ENCODE measurements around the gene TRIM29. TPM values are rescaled to one million over a fixed set of nuclear protein-coding genes. Genes with fewer than 3 reads are reported as not detected.

The TRIM29 gene
- total and polyA plus RNA-seq, 2 donors: 19.4 to 92.0 TPM

DNA sequence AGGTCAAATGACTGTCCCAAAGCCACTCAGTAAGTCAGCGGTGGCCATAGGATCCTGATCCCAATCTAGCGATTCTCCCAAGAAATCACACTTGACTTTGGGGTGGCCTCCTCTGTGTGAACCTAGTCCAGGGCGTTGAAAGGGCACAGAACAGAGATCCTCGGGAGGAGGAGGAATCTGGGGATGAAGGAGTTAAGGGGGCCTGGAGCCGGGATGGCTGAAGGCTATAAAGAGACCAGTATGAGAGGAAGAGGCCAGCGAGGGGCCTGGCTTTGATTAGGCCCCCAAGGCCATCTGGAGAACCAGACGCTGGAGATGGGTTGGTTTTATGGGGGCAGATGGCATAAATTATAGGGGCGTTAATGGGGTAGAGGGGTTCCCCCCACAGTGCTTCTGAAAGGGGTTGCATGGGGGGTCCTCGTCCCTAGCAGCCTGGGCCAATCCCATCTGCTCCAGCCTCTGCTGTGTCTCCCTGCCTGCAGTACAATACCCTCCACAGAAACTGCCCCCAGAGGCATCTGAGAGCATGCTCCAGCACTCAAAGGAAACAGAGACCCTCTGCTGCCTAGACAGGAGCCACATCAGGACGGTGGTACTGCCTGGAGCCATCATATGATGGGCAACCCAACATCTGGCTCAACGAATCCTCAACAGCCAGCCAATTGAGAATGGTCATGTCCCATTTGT lies 35.2 kb upstream of the TRIM29 start:
- Histone ChIP-seq H3K4me3 (ENCODE audit: low read length in 2 of 2) (no peak overlapping the region), H3K4me1 (ENCODE audit: control insufficient read depth in 2 of 2, insufficient read depth in 2 of 2, low read length in 2 of 2) (peaks cover 0 to 6% of the 10 kb centered on the region in 2 donors), H3K27ac (ENCODE audit: low read depth in 1 of 2, low read length in 1 of 2) (no peak overlapping the region), H3K27me3 (ENCODE audit: control insufficient read depth in 2 of 2, insufficient read depth in 1 of 2, low read length in 1 of 2) (peaks cover 13 to 58% of the 10 kb centered on the region in 2 donors), H3K9me3 (ENCODE audit: control insufficient read depth in 2 of 2, insufficient read depth in 1 of 2, low read length in 1 of 2) (no peaks in the 10 kb centered on the region), H3K36me3 (ENCODE audit: control insufficient read depth in 2 of 2, insufficient read depth in 2 of 2, low read length in 1 of 2) (no peaks in the 10 kb centered on the region)
- DNase-seq (ENCODE audit: low read depth in 6 of 9, low spot score in 9 of 9): no peak
- whole genome bisulfite sequencing: 78% methylated on average over 11 of the region's 11 CpGs

DNA sequence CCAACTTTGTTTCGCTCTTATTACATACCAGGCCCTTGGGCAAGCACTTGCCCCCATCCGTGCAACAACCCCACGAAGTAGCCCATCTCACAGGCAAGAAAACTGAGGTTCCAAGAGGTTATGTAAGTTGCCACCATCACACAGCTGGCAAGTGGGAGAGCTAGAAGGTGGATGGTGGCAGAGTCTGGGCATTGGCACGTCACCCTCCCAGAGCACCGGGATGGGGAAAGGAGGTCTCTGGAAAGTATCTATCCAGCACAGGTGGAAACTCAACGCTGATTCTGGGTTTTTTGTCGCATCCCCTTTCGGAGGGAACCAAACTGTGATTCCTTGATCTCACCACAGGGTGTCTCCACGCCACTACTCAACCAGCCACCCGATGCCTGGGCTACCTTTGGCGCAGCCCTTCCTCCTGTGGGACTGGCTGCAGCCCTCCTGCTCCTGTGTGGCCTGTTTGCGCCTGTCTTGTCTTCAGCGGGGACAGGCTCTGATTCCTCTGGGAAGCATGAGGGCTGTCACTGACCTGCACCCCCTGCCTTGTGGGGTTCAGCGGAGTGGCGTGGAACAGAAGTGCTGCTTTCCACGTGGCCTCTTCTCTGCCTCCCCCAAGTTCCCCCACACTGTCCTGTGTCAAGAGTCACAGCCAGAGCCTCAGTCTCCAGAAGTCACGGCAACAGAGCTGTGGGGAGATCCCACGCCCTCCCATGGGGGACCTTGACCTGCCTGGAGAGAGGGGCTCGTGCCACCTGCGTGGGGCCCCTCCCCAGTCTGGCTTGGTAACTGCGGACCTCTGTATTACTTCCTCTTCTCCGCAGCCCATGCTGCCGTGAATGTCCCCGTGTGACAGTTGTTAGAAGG lies 34.4 kb upstream of the TRIM29 start:
- Histone ChIP-seq H3K9me3 (ENCODE audit: control insufficient read depth in 2 of 2, insufficient read depth in 1 of 2, low read length in 1 of 2) (no peaks in the 10 kb centered on the region), H3K4me1 (ENCODE audit: control insufficient read depth in 2 of 2, insufficient read depth in 2 of 2, low read length in 2 of 2) (peaks cover 0 to 6% of the 10 kb centered on the region in 2 donors), H3K27me3 (ENCODE audit: control insufficient read depth in 2 of 2, insufficient read depth in 1 of 2, low read length in 1 of 2) (peaks cover 16 to 67% of the 10 kb centered on the region in 2 donors), H3K27ac (ENCODE audit: low read depth in 1 of 2, low read length in 1 of 2) (no peak overlapping the region), H3K36me3 (ENCODE audit: control insufficient read depth in 2 of 2, insufficient read depth in 2 of 2, low read length in 1 of 2) (no peaks in the 10 kb centered on the region), H3K4me3 (ENCODE audit: low read length in 2 of 2) (no peak overlapping the region)
- 15% methylated on average over 24 of the region's 24 CpGs for WGBS
- peak in 4 of 9 donors; percentile 9 to 47 (median 25) for DNase-seq (ENCODE audit: low read depth in 6 of 9, low spot score in 9 of 9)

DNA sequence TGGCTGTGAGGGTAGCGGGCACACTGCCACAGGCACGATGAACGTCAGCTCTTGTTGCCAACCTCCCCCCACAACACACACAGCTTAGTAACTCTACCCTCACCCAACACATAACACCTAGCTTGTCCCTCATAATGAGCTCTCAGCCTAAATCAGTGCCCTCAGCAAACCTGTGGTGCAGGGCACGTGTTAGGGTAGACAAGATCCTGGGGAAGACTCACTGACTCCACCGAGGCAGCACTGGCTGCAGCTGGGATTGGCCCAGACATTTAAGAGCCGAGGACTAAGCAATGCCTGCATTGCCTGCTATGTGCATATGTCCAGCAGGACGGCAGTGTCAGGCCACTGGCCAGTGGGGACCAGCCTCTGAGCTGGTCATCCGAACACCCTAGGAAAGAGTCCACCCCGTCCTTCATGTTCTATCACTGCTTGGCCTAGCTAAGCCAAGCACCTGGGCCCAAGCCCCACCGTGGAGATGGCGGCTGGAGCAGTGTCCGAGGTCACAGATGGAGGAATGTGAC lies 32.9 kb upstream of the TRIM29 start:
- WGBS: 96% methylated on average over 12 of the region's 12 CpGs
- H3K36me3 ChIP-seq (ENCODE audit: control insufficient read depth in 2 of 2, insufficient read depth in 2 of 2, low read length in 1 of 2): no peaks in the 10 kb centered on the region
- no peaks in the 10 kb centered on the region for H3K9me3 ChIP-seq (ENCODE audit: control insufficient read depth in 2 of 2, insufficient read depth in 1 of 2, low read length in 1 of 2)
- H3K4me3 ChIP-seq (ENCODE audit: low read length in 2 of 2): no peak overlapping the region
- H3K27me3 ChIP-seq (ENCODE audit: control insufficient read depth in 2 of 2, insufficient read depth in 1 of 2, low read length in 1 of 2): peaks cover 16 to 76% of the 10 kb centered on the region in 2 donors
- H3K27ac ChIP-seq (ENCODE audit: low read depth in 1 of 2, low read length in 1 of 2): no peak overlapping the region
- DNase-seq (ENCODE audit: low read depth in 6 of 9, low spot score in 9 of 9): no peak
- peaks cover 0 to 6% of the 10 kb centered on the region in 2 donors for H3K4me1 ChIP-seq (ENCODE audit: control insufficient read depth in 2 of 2, insufficient read depth in 2 of 2, low read length in 2 of 2)

DNA sequence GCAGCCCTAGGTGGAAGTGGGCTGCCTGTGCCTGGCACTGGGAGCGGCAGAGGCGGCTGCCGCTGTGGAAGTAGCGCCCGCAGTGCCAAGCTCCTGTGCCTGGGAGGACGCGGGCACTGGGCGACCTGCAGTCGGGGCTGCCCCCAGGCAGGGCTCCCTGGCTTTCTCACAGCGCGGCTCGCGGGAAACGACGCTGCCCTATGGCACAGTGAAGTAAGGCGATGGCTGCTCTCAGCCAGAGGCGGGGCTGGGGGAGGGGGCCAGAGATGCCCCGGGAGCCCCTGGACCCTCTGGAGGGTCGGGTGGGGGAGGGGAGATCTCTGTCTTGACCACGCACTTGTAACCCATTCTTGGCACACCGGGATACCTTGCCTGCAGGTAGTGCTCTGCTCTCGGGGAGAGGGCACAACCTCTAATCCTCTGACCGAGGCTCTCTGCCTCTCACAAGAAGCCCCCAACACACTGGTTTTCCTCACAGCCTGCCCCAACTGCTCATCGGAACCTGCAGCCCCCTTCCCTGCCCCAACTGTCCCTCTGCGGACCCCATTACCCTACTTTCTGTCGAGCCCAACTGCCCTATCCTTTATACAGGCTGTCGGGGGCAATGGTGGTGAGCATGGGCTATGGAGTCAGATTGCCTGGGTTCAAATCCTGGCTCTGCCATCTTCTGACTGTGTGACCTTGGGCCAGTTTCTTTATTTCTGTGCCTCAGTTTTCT lies 32.2 kb upstream of the TRIM29 start:
- DNase-seq (ENCODE audit: low read depth in 6 of 9, low spot score in 9 of 9): no peak
- Histone ChIP-seq H3K36me3 (ENCODE audit: control insufficient read depth in 2 of 2, insufficient read depth in 2 of 2, low read length in 1 of 2) (no peaks in the 10 kb centered on the region), H3K27ac (ENCODE audit: low read depth in 1 of 2, low read length in 1 of 2) (no peak overlapping the region), H3K27me3 (ENCODE audit: control insufficient read depth in 2 of 2, insufficient read depth in 1 of 2, low read length in 1 of 2) (peaks cover 16 to 76% of the 10 kb centered on the region in 2 donors), H3K4me1 (ENCODE audit: control insufficient read depth in 2 of 2, insufficient read depth in 2 of 2, low read length in 2 of 2) (peaks cover 0 to 6% of the 10 kb centered on the region in 2 donors), H3K9me3 (ENCODE audit: control insufficient read depth in 2 of 2, insufficient read depth in 1 of 2, low read length in 1 of 2) (no peaks in the 10 kb centered on the region), H3K4me3 (ENCODE audit: low read length in 2 of 2) (no peak overlapping the region)
- 60% methylated on average over 27 of the region's 27 CpGs for WGBS

DNA sequence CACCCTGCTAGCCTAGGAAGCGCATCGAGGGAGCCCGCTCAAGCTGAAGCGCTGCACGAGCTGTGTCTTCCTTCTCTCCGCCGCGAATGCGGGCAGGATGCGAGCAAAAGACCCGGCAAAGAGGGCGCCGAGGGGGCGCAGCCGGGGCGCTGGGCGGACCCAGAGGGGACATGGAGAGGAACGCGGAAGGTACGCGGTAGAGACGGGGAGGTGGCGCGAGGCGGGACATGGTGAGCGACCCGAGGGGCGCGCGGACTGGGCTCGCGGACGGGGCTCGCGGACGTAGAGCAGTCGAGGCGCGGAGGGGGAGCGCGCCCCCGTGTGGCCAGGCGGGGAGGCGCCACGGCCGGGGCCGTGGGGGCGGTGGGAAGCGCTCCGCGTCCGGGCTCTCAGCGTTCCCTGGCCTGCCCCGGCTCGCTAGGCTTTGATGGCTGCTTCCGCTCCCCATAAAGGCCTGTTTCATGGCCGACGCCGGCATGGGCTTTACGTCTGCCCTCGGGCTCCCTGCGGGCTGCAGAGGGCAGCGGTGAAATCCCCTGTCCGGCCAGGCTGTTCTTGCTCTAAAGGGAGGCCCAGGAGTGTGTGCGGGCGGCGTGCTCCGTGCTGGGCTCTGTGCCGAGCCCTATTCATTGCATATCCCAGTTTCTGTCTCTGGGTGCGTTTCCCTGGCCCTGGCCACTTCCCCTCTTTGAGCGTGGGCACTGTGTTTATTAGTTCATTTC lies 31.2 kb upstream of the TRIM29 start:
- Histone ChIP-seq H3K4me3 (ENCODE audit: low read length in 2 of 2) (peak overlapping the region in 1 of 2 donors; percentile 3), H3K9me3 (ENCODE audit: control insufficient read depth in 2 of 2, insufficient read depth in 1 of 2, low read length in 1 of 2) (no peaks in the 10 kb centered on the region), H3K27me3 (ENCODE audit: control insufficient read depth in 2 of 2, insufficient read depth in 1 of 2, low read length in 1 of 2) (peaks cover 16 to 76% of the 10 kb centered on the region in 2 donors), H3K27ac (ENCODE audit: low read depth in 1 of 2, low read length in 1 of 2) (no peak overlapping the region), H3K36me3 (ENCODE audit: control insufficient read depth in 2 of 2, insufficient read depth in 2 of 2, low read length in 1 of 2) (no peaks in the 10 kb centered on the region), H3K4me1 (ENCODE audit: control insufficient read depth in 2 of 2, insufficient read depth in 2 of 2, low read length in 2 of 2) (peaks cover 0 to 6% of the 10 kb centered on the region in 2 donors)
- WGBS: 2% methylated on average over 71 of the region's 71 CpGs
- DNase-seq (ENCODE audit: low read depth in 6 of 9, low spot score in 9 of 9): peak in 8 of 9 donors; percentile 29 to 66 (median 44)

DNA sequence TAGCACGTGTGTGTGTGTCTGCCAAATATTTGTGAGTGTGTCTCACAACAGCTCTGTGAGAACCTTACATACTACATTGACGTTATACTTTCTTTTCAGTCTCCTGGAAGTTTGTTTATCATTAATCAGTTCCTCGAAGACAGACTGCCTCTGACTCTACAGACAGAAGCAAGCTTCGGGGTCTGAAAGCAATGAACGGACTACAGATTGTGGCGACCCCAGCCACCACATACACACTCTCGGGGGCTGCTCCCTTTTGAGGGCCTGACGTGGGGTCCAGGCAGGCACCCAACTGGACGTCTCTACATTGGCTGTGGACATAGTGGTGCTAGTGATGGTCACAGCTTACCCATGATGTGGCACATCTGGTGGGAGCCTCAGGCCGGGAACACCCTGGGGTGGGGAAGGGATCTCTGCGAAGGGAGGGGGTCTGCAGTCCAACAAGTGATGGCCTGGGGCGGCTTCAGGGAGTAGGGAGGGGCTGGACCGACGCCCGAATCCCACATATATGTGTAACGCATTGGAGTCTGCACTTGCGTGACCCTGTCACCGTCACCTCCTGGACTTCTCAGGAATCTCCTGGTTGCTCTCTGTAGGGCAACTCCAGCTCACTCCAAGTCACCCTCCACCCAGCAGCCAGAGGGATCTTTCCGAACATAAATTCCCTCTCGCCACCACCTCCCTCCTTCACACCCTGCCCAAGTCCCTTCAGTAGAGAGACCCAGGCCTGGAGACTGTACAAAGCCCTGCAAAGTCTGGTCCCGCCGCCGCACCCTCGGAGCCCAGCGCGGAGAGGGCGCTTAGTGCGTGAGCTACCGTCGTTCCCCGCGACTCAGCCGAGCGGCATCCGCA lies 30.4 kb upstream of the TRIM29 start:
- peaks cover 16 to 70% of the 10 kb centered on the region in 2 donors for H3K27me3 ChIP-seq (ENCODE audit: control insufficient read depth in 2 of 2, insufficient read depth in 1 of 2, low read length in 1 of 2)
- DNase-seq (ENCODE audit: low read depth in 6 of 9, low spot score in 9 of 9): no peak

DNA sequence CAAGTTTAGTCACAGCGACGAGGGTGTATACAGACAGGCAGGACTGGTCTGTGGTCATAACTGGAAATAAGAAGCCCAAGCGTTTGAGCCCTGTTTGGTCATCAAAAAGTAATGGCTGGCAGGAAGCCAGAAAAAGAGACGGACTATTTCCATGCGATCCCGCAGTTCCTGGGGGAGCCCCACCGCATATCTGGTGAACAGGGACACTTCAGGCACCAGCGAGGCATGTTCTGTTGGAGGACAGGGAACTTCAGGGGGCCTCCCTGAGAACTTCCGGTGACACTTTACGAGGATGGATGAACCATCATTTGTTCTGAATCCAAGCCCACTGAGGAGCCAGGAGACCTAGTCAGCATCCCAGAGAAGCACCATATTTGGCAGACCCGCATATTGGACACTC lies 29.7 kb upstream of the TRIM29 start:
- DNase-seq (ENCODE audit: low read depth in 6 of 9, low spot score in 9 of 9): no peak
- WGBS: 92% methylated on average over 11 of the region's 11 CpGs
- peaks cover 16 to 63% of the 10 kb centered on the region in 2 donors for H3K27me3 ChIP-seq (ENCODE audit: control insufficient read depth in 2 of 2, insufficient read depth in 1 of 2, low read length in 1 of 2)

More for the DNA sequence above, 30.4 kb upstream of the TRIM29 start:
- WGBS: 41% methylated on average over 35 of the region's 35 CpGs
- Histone ChIP-seq H3K36me3 (ENCODE audit: control insufficient read depth in 2 of 2, insufficient read depth in 2 of 2, low read length in 1 of 2) (no peaks in the 10 kb centered on the region), H3K9me3 (ENCODE audit: control insufficient read depth in 2 of 2, insufficient read depth in 1 of 2, low read length in 1 of 2) (no peaks in the 10 kb centered on the region), H3K27ac (ENCODE audit: low read depth in 1 of 2, low read length in 1 of 2) (no peak overlapping the region), H3K4me1 (ENCODE audit: control insufficient read depth in 2 of 2, insufficient read depth in 2 of 2, low read length in 2 of 2) (peaks cover 0 to 6% of the 10 kb centered on the region in 2 donors), H3K4me3 (ENCODE audit: low read length in 2 of 2) (peak overlapping the region in 1 of 2 donors; percentile 3)

DNA sequence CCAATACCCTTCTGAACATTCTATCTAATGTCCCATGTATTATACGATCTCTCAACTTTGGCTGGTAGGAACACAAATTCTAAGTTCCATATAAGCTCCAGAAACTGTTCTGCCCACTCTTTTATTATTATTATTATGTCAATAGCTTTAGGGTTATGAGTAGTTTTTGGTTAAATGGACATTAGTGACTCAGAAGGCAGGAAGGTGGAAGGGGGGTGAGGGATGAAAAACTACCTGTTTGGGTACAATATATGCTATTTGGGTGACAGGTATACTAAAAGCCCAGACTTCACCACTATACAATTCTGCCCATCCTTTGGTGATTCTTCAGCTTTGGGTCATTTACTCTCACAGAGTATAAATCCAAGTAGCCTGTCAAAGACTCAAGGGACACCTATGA lies 22.5 kb upstream of the TRIM29 start:
- Histone ChIP-seq H3K27ac (ENCODE audit: low read depth in 1 of 2, low read length in 1 of 2) (no peak overlapping the region), H3K4me1 (ENCODE audit: control insufficient read depth in 2 of 2, insufficient read depth in 2 of 2, low read length in 2 of 2) (no peaks in the 10 kb centered on the region), H3K27me3 (ENCODE audit: control insufficient read depth in 2 of 2, insufficient read depth in 1 of 2, low read length in 1 of 2) (no peaks in the 10 kb centered on the region), H3K36me3 (ENCODE audit: control insufficient read depth in 2 of 2, insufficient read depth in 2 of 2, low read length in 1 of 2) (no peaks in the 10 kb centered on the region), H3K4me3 (ENCODE audit: low read length in 2 of 2) (no peak overlapping the region), H3K9me3 (ENCODE audit: control insufficient read depth in 2 of 2, insufficient read depth in 1 of 2, low read length in 1 of 2) (no peaks in the 10 kb centered on the region)
- DNase-seq (ENCODE audit: low read depth in 6 of 9, low spot score in 9 of 9): no peak
- WGBS: 91% methylated on average over 1 of the region's 1 CpG

More for the DNA sequence above, 29.7 kb upstream of the TRIM29 start:
- Histone ChIP-seq H3K4me3 (ENCODE audit: low read length in 2 of 2) (no peak overlapping the region), H3K4me1 (ENCODE audit: control insufficient read depth in 2 of 2, insufficient read depth in 2 of 2, low read length in 2 of 2) (peaks cover 0 to 6% of the 10 kb centered on the region in 2 donors), H3K27ac (ENCODE audit: low read depth in 1 of 2, low read length in 1 of 2) (no peak overlapping the region), H3K36me3 (ENCODE audit: control insufficient read depth in 2 of 2, insufficient read depth in 2 of 2, low read length in 1 of 2) (no peaks in the 10 kb centered on the region), H3K9me3 (ENCODE audit: control insufficient read depth in 2 of 2, insufficient read depth in 1 of 2, low read length in 1 of 2) (no peaks in the 10 kb centered on the region)

Measured in thymus (tissue), 11 donors.